ENCODE measurements around the gene CREB3L1. TPM values are rescaled to one million over a fixed set of nuclear protein-coding genes. Genes with fewer than 3 reads are reported as not detected.

The CREB3L1 gene
- total RNA-seq, 3 donors from 2014 or later (not counting 1 experiment from before 2014, with no cell fraction given): not detected

DNA sequence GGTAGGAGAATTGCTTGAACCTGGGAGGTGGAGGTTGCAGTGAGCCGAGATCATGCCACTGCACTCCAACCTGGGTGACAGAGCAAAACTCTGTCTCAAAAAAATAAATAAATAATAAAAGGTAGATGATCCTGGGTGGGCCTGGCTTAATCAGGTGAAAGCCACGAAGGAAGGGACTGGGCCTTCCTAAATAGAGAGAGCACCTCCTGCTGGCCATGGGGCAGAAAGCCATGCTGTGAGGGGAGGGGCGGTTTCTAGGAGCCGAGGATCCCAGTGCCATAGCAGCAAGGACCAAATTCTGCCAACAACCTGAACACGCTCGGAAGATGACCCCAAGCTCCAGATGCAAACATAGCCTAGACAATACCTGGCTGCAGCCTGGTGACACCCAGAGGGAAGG, 45.3 kb downstream of the CREB3L1 start:
- no peaks in the 10 kb centered on the region for H3K9me3 ChIP-seq (ENCODE audit: control insufficient read depth, insufficient read depth, low read length)
- H3K4me1 ChIP-seq (ENCODE audit: control insufficient read depth, insufficient read depth, low read length): peaks cover 10% of the 10 kb centered on the region
- H3K27ac Mint-ChIP-seq: no peak overlapping the region
- no peaks in the 10 kb centered on the region for H3K9me3 Mint-ChIP-seq
- no peak for DNase-seq
- no peak overlapping the region for H3K4me3 Mint-ChIP-seq
- no peak overlapping the region for H3K27ac ChIP-seq (ENCODE audit: low read length)
- no peaks in the 10 kb centered on the region for H3K36me3 ChIP-seq (ENCODE audit: control insufficient read depth, insufficient read depth, low read length)
- H3K36me3 Mint-ChIP-seq: no peaks in the 10 kb centered on the region
- TF ChIP-seq, protein P1, sequence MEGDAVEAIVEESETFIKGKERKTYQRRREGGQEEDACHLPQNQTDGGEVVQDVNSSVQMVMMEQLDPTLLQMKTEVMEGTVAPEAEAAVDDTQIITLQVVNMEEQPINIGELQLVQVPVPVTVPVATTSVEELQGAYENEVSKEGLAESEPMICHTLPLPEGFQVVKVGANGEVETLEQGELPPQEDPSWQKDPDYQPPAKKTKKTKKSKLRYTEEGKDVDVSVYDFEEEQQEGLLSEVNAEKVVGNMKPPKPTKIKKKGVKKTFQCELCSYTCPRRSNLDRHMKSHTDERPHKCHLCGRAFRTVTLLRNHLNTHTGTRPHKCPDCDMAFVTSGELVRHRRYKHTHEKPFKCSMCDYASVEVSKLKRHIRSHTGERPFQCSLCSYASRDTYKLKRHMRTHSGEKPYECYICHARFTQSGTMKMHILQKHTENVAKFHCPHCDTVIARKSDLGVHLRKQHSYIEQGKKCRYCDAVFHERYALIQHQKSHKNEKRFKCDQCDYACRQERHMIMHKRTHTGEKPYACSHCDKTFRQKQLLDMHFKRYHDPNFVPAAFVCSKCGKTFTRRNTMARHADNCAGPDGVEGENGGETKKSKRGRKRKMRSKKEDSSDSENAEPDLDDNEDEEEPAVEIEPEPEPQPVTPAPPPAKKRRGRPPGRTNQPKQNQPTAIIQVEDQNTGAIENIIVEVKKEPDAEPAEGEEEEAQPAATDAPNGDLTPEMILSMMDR (IDR thresholded peaks at IDR 0.05): no peak
- H3K27me3 ChIP-seq (ENCODE audit: control insufficient read depth, insufficient read depth, low read length): no peaks in the 10 kb centered on the region
- H3K27me3 Mint-ChIP-seq (ENCODE audit: low read depth in 2 of 2): peaks cover 8 to 12% of the 10 kb centered on the region in 2 donors
- intact Hi-C loops (cut with micrococcal nuclease): no loop called here
- H3K4me3 ChIP-seq (ENCODE audit: low read length): no peak overlapping the region
- no peak for ATAC-seq
- peaks cover 9 to 12% of the 10 kb centered on the region in 2 donors for H3K4me1 Mint-ChIP-seq
- WGBS (ENCODE audit: insufficient coverage): 95% methylated on average over 6 of the region's 6 CpGs

DNA sequence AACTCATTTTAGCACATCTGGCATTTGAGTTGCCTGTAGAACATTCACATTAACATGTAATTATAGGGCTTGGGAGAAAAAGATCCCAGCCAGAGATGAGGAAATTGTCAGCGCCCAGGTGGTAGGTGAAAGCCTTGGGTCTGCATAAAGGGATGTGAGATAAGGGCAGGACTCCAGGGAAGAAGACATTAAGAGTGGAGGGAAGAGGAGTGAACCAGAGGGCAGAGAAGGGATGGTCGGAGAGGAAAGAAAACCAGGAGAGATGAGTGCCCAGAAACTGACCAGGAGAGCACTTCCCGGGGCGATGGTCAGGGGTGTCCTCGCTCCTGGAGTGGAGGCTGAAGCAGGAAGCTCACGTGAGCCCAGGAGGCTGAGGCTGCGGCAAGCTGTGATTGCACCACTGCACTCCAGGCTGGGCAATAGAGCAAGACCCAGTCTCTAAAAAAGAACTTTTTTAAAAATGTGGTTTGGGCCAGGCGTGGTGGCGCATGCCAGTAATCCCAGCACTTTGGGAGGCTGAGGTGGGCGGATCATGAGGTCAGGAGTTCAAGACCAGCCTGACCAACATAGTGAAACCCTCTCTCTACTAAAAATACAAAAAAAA, 49.5 kb downstream of the CREB3L1 start:
- no peaks in the 10 kb centered on the region for H3K9me3 ChIP-seq (ENCODE audit: control insufficient read depth, insufficient read depth, low read length)
- H3K27me3 Mint-ChIP-seq (ENCODE audit: low read depth in 2 of 2): peaks cover 35 to 36% of the 10 kb centered on the region in 2 donors
- H3K27ac Mint-ChIP-seq: no peak overlapping the region
- peaks cover 15% of the 10 kb centered on the region for H3K4me1 ChIP-seq (ENCODE audit: control insufficient read depth, insufficient read depth, low read length)
- H3K36me3 ChIP-seq (ENCODE audit: control insufficient read depth, insufficient read depth, low read length): no peaks in the 10 kb centered on the region
- H3K36me3 Mint-ChIP-seq: no peaks in the 10 kb centered on the region
- no peak overlapping the region for H3K4me3 Mint-ChIP-seq
- TF ChIP-seq, protein P1 (IDR thresholded peaks at IDR 0.05): no peak
- intact Hi-C loops (cut with micrococcal nuclease): no loop called here
- peaks cover 18 to 19% of the 10 kb centered on the region in 2 donors for H3K4me1 Mint-ChIP-seq
- no peaks in the 10 kb centered on the region for H3K9me3 Mint-ChIP-seq
- H3K27ac ChIP-seq (ENCODE audit: low read length): no peak overlapping the region
- no peak overlapping the region for H3K4me3 ChIP-seq (ENCODE audit: low read length)
- DNase-seq (no peak), ATAC-seq (no peak)
- 86% methylated on average over 10 of the region's 10 CpGs for WGBS (ENCODE audit: insufficient coverage)
- peaks cover 6% of the 10 kb centered on the region for H3K27me3 ChIP-seq (ENCODE audit: control insufficient read depth, insufficient read depth, low read length)

DNA sequence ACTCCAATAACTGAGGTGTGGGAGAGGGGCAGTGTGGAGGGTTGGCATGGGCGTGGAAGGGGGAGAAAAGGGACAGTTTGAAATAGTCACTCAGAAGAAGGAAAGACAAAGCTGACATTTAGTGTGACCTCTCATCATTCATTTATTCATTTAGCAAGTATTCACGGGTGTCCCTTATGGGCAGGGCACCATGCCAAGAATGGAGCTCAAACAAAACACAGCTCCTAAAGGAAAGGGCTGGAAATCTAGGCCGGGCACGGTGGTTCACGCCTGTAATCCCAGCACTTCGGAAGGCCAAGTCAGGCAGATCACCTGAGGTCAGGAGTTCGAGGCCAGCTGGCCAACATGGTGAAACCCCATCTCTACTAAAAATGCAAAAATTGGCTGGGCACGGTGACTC, 50.4 kb downstream of the CREB3L1 start:
- peaks cover 36 to 39% of the 10 kb centered on the region in 2 donors for H3K27me3 Mint-ChIP-seq (ENCODE audit: low read depth in 2 of 2)
- TF ChIP-seq, protein P1 (IDR thresholded peaks at IDR 0.05): no peak
- WGBS (ENCODE audit: insufficient coverage): 88% methylated on average over 7 of the region's 8 CpGs
- ATAC-seq: no peak
- no peak overlapping the region for H3K4me3 Mint-ChIP-seq
- Histone ChIP-seq H3K4me3 (ENCODE audit: low read length) (no peak overlapping the region), H3K27me3 (ENCODE audit: control insufficient read depth, insufficient read depth, low read length) (peaks cover 10% of the 10 kb centered on the region), H3K27ac (ENCODE audit: low read length) (no peak overlapping the region), H3K9me3 (ENCODE audit: control insufficient read depth, insufficient read depth, low read length) (no peaks in the 10 kb centered on the region), H3K36me3 (ENCODE audit: control insufficient read depth, insufficient read depth, low read length) (no peaks in the 10 kb centered on the region), H3K4me1 (ENCODE audit: control insufficient read depth, insufficient read depth, low read length) (peaks cover 21% of the 10 kb centered on the region)
- intact Hi-C loops (cut with micrococcal nuclease): no loop called here
- no peak overlapping the region for H3K27ac Mint-ChIP-seq
- DNase-seq: no peak
- no peaks in the 10 kb centered on the region for H3K9me3 Mint-ChIP-seq
- H3K36me3 Mint-ChIP-seq: no peaks in the 10 kb centered on the region
- H3K4me1 Mint-ChIP-seq: peaks cover 19% of the 10 kb centered on the region in 2 donors

DNA sequence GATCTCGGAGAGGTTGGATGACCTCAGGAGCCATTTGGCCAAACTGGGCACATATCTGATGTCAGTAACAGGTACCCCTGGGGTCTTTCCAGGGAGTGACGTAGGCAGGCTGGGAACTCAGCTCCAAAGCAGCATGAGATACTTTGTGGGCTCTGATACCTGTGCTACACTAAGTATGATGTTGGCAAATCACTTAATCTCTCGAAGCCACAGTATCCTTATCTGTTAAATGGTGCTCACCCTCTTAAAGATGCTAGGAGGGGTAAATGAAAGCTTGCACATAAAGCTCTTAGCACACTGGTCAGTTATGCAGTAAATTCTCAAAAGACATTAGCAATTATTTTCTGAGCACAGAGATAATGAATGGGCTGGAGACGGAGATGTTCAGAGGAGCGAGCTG, 52.7 kb downstream of the CREB3L1 start:
- TF ChIP-seq, protein P1 (IDR thresholded peaks at IDR 0.05): no peak
- H3K4me3 ChIP-seq (ENCODE audit: low read length): no peak overlapping the region

More for the DNA sequence above, 52.7 kb downstream of the CREB3L1 start:
- Mint-ChIP-seq H3K4me3 (peak overlapping the region; percentile 41), H3K36me3 (no peaks in the 10 kb centered on the region), H3K27me3 (ENCODE audit: low read depth in 2 of 2) (peaks cover 48 to 52% of the 10 kb centered on the region in 2 donors), H3K27ac (no peak overlapping the region), H3K4me1 (peaks cover 19 to 23% of the 10 kb centered on the region in 2 donors), H3K9me3 (no peaks in the 10 kb centered on the region)
- Histone ChIP-seq H3K27ac (ENCODE audit: low read length) (no peak overlapping the region), H3K9me3 (ENCODE audit: control insufficient read depth, insufficient read depth, low read length) (no peaks in the 10 kb centered on the region), H3K4me1 (ENCODE audit: control insufficient read depth, insufficient read depth, low read length) (peaks cover 30% of the 10 kb centered on the region), H3K27me3 (ENCODE audit: control insufficient read depth, insufficient read depth, low read length) (peaks cover 20% of the 10 kb centered on the region), H3K36me3 (ENCODE audit: control insufficient read depth, insufficient read depth, low read length) (no peaks in the 10 kb centered on the region)
- intact Hi-C loops (cut with micrococcal nuclease): no loop called here
- WGBS (ENCODE audit: insufficient coverage): 58% methylated on average over 5 of the region's 5 CpGs
- DNase-seq (no peak), ATAC-seq (peak in 1 of 3 donors; percentile 55)

Measured in natural killer cell (primary cell).